SK-N-MC (cell line): ENCODE measurements around the gene ZNF423.

Experiments
- DNase-seq: peaks from one replicate; pipeline ENCODE4 v3.0.0-alpha.2; 2011; ENCODE audit warnings: low read depth, low spot score
- H3K27ac ChIP-seq: fragments of 200-600 bp; sonication (generic); 2 replicates; pipeline ENCODE4 v1.5.1; 2016; ENCODE audit warnings: mixed run types
- H3K36me3 ChIP-seq: fragments of 200-600 bp; sonication (generic); 2 replicates; pipeline ENCODE4 v1.6.1; 2017; ENCODE audit warnings: antibody characterized with exemption, low read length, mixed read lengths; ENCODE audit not compliant: insufficient read depth
- H3K4me3 ChIP-seq: fragments of 200-600 bp; sonication (generic); 2 replicates; pipeline ENCODE4 v1.5.1; 2016
- H3K9ac ChIP-seq: fragments of 200-600 bp; sonication (generic); 2 replicates; pipeline ENCODE4 v1.8.0; 2017; ENCODE audit warnings: mixed run types, mixed read lengths; ENCODE audit not compliant: insufficient read length
- H3K9me3 ChIP-seq: fragments of 200-600 bp; sonication (generic); 2 replicates; pipeline ENCODE4 v1.6.1; 2017; ENCODE audit warnings: low read depth, mild to moderate bottlenecking, antibody characterized with exemption, low read length, moderate library complexity, mixed read lengths
- EZH2 ChIP-seq: fragments of 200-600 bp; sonication (generic); IDR thresholded peaks from one replicate; pipeline ENCODE4 v1.6.1; 2017; ENCODE audit warnings: antibody characterized with exemption
- FOXP2 ChIP-seq: optimal IDR thresholded peaks from 2 replicates; pipeline ENCODE3; 2011; ENCODE audit warnings: mild to moderate bottlenecking, moderate library complexity; ENCODE audit not compliant: insufficient read depth; ENCODE audit errors: extremely low read length, control extremely low read depth
- POLR2AphosphoS5 ChIP-seq: IDR thresholded peaks from 2 replicates; pipeline ENCODE4 v1.6.1; 2012; ENCODE audit warnings: mild to moderate bottlenecking, low read depth, low read length, borderline replicate concordance

Gene ZNF423

DNA sequence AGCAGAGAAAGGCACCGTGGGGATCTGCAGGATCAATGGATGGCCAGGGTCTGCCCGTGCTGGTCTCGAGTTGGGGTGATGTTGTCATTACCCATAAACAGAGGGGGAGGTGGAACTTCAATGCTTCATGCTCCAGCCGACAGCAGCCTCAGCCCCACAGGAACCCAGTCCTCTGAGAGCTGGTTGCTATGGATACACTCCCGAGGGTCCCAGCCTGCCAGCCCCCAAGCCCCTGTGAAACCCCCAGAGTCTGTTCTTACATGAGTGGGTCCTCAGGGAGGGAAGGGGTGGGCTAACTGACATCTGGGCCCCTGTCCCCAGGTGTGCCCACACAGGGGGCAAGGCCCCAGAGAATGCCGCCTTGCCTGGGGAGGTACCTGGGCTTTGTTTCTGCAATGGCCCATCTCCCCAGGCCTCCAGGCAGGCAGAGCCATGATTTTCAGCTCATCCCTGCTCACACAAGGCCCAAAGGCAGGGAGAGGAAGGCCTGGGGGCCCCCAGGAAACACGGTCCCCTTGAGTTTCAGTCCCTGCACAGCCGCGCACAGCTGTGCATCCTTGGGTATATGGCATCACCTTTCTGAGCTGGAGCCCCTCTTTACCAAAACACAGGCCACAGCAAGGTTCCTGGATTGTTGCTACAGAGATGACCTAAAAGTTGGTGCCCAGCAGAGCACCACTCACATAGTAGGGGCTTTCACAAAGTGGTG is 223.7 kb downstream of the ZNF423 start:
- TF ChIP-seq POLR2AphosphoS5 (no peak), EZH2 (no peak), FOXP2 (no peak)
- H3K9me3 ChIP-seq, result no peaks in the 10 kb centered on the region
- no peak overlapping the region for H3K4me3 ChIP-seq
- no peaks in the 10 kb centered on the region for H3K36me3 ChIP-seq
- no peak overlapping the region for H3K9ac ChIP-seq
- no peak for DNase-seq
- no peak overlapping the region for H3K27ac ChIP-seq

DNA sequence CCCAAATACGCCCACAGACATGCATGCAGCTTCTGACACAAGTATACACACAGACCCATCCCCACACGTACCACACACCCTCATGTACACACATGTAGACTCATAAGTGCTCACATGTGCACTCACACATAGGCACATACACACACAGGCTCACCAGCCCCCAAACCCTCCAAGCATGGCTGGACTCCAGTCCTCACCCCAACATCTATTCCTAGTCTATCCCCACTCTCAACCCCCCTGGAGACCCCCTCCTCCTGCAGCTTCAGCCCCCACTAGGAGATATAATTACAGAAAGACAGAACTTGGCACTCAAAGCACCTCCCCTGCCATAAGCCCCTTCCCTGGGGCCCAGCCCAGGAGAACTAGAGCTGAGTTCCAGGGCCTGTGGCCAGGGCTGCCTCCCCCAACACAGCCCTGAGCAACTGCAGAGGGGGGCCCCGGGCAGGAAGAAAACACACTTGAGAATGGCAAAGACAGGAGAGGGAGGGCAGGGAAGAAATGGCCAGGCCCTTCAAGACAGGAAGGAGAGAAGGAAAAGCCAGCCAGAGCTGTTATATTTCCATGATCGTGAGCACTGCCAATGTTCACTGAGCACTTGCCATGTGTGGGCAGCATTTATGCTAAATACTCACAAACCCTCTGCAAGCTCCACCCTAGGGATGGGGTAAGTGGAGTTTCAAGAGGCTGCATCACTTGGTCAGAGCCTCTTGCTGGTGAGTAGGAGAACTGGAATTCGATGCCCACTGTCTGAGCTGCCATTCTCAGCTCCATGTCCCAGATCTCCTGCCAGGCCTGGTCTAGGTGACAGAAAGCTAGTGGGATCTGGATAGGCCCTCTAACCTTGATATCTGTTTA is 224.5 kb downstream of the ZNF423 start:
- no peak for DNase-seq

DNA sequence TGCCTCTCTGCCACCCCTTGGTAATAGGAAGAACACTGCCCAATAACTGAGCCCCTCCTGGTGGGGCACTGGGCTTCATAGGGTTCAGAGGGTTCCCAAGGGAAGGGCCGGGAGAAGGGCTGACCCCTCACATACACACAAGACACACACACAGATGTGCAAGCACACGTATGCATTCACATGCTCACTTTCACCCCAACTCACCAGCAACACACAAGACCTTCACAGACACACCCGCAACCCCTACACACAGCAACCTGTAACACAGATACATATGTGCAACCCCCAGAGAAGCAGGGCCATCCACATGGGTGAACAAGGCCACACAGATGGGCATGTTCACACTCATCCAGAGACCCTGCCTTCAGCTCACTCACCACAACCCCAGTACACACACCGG is 225.1 kb downstream of the ZNF423 start:
- TF ChIP-seq EZH2, result no peak
- no peak for TF ChIP-seq POLR2AphosphoS5
- no peak for TF ChIP-seq FOXP2
- H3K27ac ChIP-seq, result no peak overlapping the region
- H3K4me3 ChIP-seq, result no peak overlapping the region
- no peaks in the 10 kb centered on the region for H3K9me3 ChIP-seq
- DNase-seq, result no peak
- no peak overlapping the region for H3K9ac ChIP-seq
- no peaks in the 10 kb centered on the region for H3K36me3 ChIP-seq

More for the DNA sequence above, 224.5 kb downstream of the ZNF423 start:
- TF ChIP-seq EZH2 (no peak), FOXP2 (no peak)
- H3K9me3 ChIP-seq, result no peaks in the 10 kb centered on the region
- no peak overlapping the region for H3K4me3 ChIP-seq
- no peak overlapping the region for H3K9ac ChIP-seq
- no peaks in the 10 kb centered on the region for H3K36me3 ChIP-seq
- no peak overlapping the region for H3K27ac ChIP-seq

DNA sequence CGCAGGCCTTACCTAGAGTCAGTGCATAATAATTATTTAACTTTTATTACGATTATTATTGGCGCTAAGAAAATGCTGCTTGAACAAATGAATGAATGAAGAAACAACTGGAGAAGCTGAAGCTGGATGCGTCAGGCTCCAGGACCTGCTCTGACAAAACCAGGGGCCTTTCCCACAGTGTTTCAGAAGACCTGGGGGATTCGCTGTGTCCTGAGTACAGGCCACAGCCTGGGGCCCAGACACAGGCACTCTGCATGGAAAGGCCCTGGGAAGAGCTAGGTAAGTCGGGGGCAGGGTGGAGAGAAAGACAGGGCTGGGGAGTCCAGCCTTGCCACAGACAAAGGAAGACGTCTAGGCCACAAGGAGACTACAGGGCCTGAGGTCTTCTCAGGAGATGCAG is 226.1 kb downstream of the ZNF423 start:
- Histone ChIP-seq H3K27ac (no peak overlapping the region), H3K36me3 (no peaks in the 10 kb centered on the region), H3K9ac (no peak overlapping the region), H3K4me3 (no peak overlapping the region), H3K9me3 (no peaks in the 10 kb centered on the region)
- no peak for TF ChIP-seq FOXP2
- no peak for TF ChIP-seq POLR2AphosphoS5
- no peak for TF ChIP-seq EZH2
- DNase-seq, result no peak

DNA sequence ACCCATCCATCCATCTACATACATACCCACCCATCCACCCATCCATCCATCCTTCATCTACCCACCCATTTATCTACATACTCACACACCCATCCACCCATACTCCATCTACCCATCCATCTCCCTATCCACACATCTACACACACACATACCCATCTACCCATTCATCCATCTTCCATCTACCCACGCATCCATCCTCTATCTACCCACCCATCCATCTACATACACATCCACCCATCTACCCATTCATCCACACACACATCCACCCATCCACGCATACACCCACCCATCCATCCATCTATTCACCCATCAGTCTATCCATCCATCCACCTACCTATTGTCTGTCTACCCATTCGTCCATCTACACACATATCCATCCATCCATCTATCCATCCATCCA is 227.8 kb downstream of the ZNF423 start:
- no peaks in the 10 kb centered on the region for H3K36me3 ChIP-seq
- DNase-seq, result no peak
- no peak overlapping the region for H3K9ac ChIP-seq
- H3K4me3 ChIP-seq, result no peak overlapping the region
- no peak overlapping the region for H3K27ac ChIP-seq
- no peaks in the 10 kb centered on the region for H3K9me3 ChIP-seq
- no peak for TF ChIP-seq POLR2AphosphoS5
- TF ChIP-seq EZH2, result no peak
- no peak for TF ChIP-seq FOXP2

DNA sequence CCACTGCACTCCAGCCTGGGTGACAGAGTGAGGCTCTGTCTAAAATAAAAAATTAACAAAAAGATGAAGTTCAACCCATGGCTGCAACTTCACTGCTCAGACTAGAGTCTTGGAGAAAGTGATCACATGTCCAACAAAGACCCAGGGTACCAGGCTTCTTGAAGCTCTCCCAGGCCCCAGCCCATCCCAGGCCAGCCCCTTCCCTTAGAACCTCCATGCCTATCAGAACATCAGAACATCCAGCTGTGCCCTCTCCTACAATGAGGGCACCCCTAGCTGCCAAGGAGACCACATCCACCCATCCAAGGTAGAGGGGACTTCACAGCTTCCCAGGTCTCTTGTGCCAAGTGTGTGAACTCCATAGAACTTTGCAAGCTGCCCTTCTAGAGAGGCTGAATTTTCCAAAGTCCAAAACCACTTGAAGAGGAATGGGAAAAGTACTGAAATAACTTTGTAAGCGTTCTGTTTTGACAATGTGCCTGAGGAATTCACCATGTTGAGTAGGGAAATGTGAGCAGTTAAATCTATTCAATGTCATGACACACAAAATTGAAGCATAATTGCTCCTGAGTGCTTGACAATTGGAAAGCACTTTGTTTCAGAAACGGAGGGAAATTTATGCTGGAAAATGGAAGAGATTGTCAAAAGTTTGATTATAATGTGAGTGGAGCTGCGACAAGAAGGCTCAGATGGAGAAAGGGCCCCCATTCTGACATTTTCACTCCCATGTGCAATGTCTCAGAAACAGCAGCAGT is 230.4 kb downstream of the ZNF423 start:
- no peaks in the 10 kb centered on the region for H3K36me3 ChIP-seq
- DNase-seq, result no peak
- H3K9ac ChIP-seq, result no peak overlapping the region
- H3K4me3 ChIP-seq, result no peak overlapping the region
- TF ChIP-seq POLR2AphosphoS5, result no peak
- H3K27ac ChIP-seq, result no peak overlapping the region
- H3K9me3 ChIP-seq, result no peaks in the 10 kb centered on the region

DNA sequence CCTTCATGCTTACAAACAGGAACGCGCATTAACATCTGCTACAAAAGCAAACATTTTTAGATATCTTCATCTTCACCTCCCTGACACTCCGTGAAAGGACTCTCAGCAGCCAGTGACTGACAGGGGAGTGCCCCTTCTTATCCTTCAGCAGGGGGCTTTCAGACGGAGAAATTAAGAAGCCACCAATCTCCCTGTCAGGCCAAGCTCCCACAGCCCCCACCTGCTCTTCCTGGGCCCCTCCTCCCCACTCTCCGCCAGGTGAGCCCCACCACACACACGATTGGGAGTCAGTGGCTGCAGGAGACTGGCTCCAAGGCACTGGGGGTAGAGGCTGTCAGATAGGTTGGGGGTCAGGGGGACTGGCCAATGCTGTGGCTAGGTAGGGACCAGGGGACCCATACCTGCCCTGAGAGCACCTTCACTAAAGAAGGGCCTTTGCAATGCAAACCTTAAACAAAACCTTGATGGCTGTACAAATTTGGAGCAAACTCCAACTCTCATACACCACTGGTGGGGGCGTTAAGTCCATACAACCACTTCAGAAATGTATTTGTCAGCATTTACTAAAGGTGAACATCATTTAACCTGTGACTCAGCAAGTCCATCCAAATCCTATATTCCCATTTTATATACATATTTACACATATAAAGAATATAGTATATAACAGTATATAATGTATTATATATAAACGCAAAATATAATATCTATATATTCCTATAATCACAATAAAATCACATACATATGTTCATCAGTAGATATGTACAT is 232.2 kb downstream of the ZNF423 start:
- H3K9me3 ChIP-seq, result no peaks in the 10 kb centered on the region

More for the DNA sequence above, 232.2 kb downstream of the ZNF423 start:
- TF ChIP-seq POLR2AphosphoS5 (no peak), FOXP2 (no peak), EZH2 (no peak)
- H3K9ac ChIP-seq, result no peak overlapping the region
- no peak overlapping the region for H3K27ac ChIP-seq
- H3K36me3 ChIP-seq, result no peaks in the 10 kb centered on the region
- H3K4me3 ChIP-seq, result no peak overlapping the region
- no peak for DNase-seq
